Astrocyte (in vitro differentiated cells and primary cell): ENCODE data around the gene NKAIN1. TPM values are rescaled to one million over a fixed set of nuclear protein-coding genes. Genes with fewer than 3 reads are reported as not detected.

Source experiments
- DNase-seq: peaks from one replicate; pipeline ENCODE4 v3.0.0-alpha.2; 2010; ENCODE audit warnings: low read depth
- FAIRE-seq: peaks from 2 replicates; lab custom pipeline; 2011; peaks lifted over from hg19 to GRCh38; lab: Jason Lieb, UNC
- H2AFZ ChIP-seq: 2 replicates; pipeline ENCODE4 v1.6.0; 2012; ENCODE audit warnings: low read depth, low read length, inconsistent platforms
- H3K27ac ChIP-seq: 2 replicates; pipeline ENCODE4 v1.5.1; 2011; ENCODE audit warnings: low read depth, low read length, inconsistent platforms
- H3K27me3 ChIP-seq: 2 replicates; pipeline ENCODE4 v1.6.0; 2011; ENCODE audit warnings: low read length, inconsistent platforms; ENCODE audit not compliant: insufficient read depth
- H3K36me3 ChIP-seq: 2 replicates; pipeline ENCODE4 v1.5.1; 2011; ENCODE audit warnings: low read length, inconsistent platforms; ENCODE audit not compliant: insufficient read depth
- H3K4me1 ChIP-seq: 2 replicates; pipeline ENCODE4 v1.5.1; 2011; ENCODE audit warnings: low read length, inconsistent platforms; ENCODE audit not compliant: insufficient read depth
- H3K4me2 ChIP-seq: 2 replicates; pipeline ENCODE4 v1.6.0; 2012; ENCODE audit warnings: low read length, inconsistent platforms
- H3K4me3 ChIP-seq: 2 replicates; pipeline ENCODE4 v1.5.1; 2011; ENCODE audit warnings: low read depth, mild to moderate bottlenecking, low read length, inconsistent platforms; ENCODE audit not compliant: insufficient read depth
- H3K79me2 ChIP-seq: 2 replicates; pipeline ENCODE4 v1.6.0; 2012; ENCODE audit warnings: mild to moderate bottlenecking, low read length, inconsistent platforms; ENCODE audit not compliant: insufficient read depth
- H3K9ac ChIP-seq: 2 replicates; pipeline ENCODE4 v1.6.0; 2012; ENCODE audit warnings: mild to moderate bottlenecking, low read length, inconsistent platforms
- H3K9me3 ChIP-seq: 2 replicates; pipeline ENCODE4 v1.5.1; 2012; ENCODE audit warnings: low read depth, mild to moderate bottlenecking, low read length, inconsistent platforms; ENCODE audit not compliant: insufficient read depth
- H4K20me1 ChIP-seq: 2 replicates; pipeline ENCODE4 v1.6.0; 2012; ENCODE audit warnings: low read length, inconsistent platforms; ENCODE audit not compliant: insufficient read depth
- H3K27ac Mint-ChIP-seq: one replicate; pipeline ENCODE4 v1.8.0; 2021; ENCODE audit warnings: mild to moderate bottlenecking, mixed read lengths; ENCODE audit not compliant: unreplicated experiment
- H3K27me3 Mint-ChIP-seq: one replicate; pipeline ENCODE4 v1.8.0; 2021; ENCODE audit warnings: low read depth, mixed read lengths; ENCODE audit not compliant: unreplicated experiment
- H3K36me3 Mint-ChIP-seq: one replicate; pipeline ENCODE4 v1.8.0; 2021; ENCODE audit warnings: low read depth, mixed read lengths; ENCODE audit not compliant: unreplicated experiment
- H3K4me1 Mint-ChIP-seq: one replicate; pipeline ENCODE4 v1.8.0; 2021; ENCODE audit warnings: low read depth, mixed read lengths; ENCODE audit not compliant: unreplicated experiment
- H3K4me3 Mint-ChIP-seq: one replicate; pipeline ENCODE4 v1.8.0; 2021; ENCODE audit warnings: mild to moderate bottlenecking, moderate library complexity, mixed read lengths; ENCODE audit not compliant: unreplicated experiment
- H3K9me3 Mint-ChIP-seq: one replicate; pipeline ENCODE4 v1.8.0; 2021; ENCODE audit warnings: mild to moderate bottlenecking, mixed read lengths; ENCODE audit not compliant: unreplicated experiment
- EZH2 ChIP-seq: IDR thresholded peaks from 2 replicates; pipeline ENCODE4 v1.6.1; 2012; ENCODE audit warnings: mild to moderate bottlenecking, low read length, inconsistent platforms; ENCODE audit not compliant: insufficient read depth
- total RNA-seq: library from RNA; stranded (reverse); gene quantifications from 2 replicates; pipeline ENCODE4 v1.2.1, GENCODE V29; 2021
- TF ChIP-seq, protein P1 (sequence below): IDR thresholded peaks from 2 replicates; pipeline ENCODE4 v1.5.1; 2011; ENCODE audit warnings: low read depth, mild to moderate bottlenecking, inconsistent platforms, low read length, moderate library complexity; ENCODE audit not compliant: insufficient read depth

Gene NKAIN1
- total RNA-seq, 1 donor from 2014 or later = 5.6 TPM

DNA sequence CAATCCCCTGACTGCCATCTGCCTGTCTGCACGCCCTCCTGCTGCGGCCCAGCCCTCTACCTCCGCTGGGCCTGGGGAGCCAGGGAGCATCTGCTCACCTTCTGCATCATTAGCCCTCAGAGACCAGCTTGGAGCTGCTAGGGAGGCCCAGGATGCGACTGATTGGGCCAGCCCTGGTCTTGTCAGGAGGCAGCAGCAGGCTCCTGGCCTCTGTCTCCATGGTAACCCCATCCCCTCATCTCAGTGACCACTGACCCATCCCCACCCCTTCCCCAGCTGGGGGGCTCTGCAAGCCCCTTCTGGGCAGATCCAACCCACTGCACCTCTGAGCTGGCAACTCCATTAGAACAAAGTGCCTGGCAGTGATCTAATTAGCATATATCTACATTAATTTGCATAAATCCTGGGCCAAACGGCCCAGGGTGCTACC, 37.7 kb downstream of the NKAIN1 start:
- Mint-ChIP-seq H3K27me3 (peaks cover 6% of the 10 kb centered on the region), H3K4me3 (no peak overlapping the region), H3K4me1 (no peaks in the 10 kb centered on the region), H3K27ac (no peak overlapping the region), H3K36me3 (peaks cover 3% of the 10 kb centered on the region), H3K9me3 (no peaks in the 10 kb centered on the region)
- no peak overlapping the region for H3K4me3 ChIP-seq
- H3K4me1 ChIP-seq = peaks cover 4% of the 10 kb centered on the region
- H3K4me2 ChIP-seq = no peak overlapping the region
- H3K27ac ChIP-seq = no peak overlapping the region
- no peaks in the 10 kb centered on the region for H3K9me3 ChIP-seq
- DNase-seq = no peak
- H4K20me1 ChIP-seq = no peaks in the 10 kb centered on the region
- FAIRE-seq = no peak
- no peak overlapping the region for H2AFZ ChIP-seq
- H3K79me2 ChIP-seq = no peaks in the 10 kb centered on the region
- TF ChIP-seq EZH2 = no peak
- TF ChIP-seq, protein P1, sequence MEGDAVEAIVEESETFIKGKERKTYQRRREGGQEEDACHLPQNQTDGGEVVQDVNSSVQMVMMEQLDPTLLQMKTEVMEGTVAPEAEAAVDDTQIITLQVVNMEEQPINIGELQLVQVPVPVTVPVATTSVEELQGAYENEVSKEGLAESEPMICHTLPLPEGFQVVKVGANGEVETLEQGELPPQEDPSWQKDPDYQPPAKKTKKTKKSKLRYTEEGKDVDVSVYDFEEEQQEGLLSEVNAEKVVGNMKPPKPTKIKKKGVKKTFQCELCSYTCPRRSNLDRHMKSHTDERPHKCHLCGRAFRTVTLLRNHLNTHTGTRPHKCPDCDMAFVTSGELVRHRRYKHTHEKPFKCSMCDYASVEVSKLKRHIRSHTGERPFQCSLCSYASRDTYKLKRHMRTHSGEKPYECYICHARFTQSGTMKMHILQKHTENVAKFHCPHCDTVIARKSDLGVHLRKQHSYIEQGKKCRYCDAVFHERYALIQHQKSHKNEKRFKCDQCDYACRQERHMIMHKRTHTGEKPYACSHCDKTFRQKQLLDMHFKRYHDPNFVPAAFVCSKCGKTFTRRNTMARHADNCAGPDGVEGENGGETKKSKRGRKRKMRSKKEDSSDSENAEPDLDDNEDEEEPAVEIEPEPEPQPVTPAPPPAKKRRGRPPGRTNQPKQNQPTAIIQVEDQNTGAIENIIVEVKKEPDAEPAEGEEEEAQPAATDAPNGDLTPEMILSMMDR = no peak
- H3K9ac ChIP-seq = no peak overlapping the region
- H3K36me3 ChIP-seq = no peaks in the 10 kb centered on the region
- no peaks in the 10 kb centered on the region for H3K27me3 ChIP-seq

DNA sequence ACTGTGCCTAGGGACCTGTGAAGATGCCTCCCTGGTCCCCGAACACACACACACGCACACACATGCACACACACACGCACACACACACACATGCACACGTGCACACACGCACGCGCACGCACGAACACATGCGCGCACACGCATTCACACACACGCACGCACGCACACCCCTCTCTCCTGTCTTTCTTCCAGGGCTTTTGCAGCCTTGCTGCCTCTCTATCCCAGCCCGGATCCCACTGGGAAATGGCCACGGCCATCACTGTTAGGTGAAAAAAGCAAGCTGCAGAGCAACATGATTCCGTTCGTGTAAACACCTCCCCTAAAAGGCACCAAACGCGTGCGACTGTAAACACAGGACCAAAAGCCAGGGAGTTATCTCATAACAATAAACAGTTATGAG, 39.7 kb downstream of the NKAIN1 start:
- H3K4me3 Mint-ChIP-seq = no peak overlapping the region
- H3K9me3 ChIP-seq = no peaks in the 10 kb centered on the region
- no peak overlapping the region for H3K27ac ChIP-seq
- peaks cover 3% of the 10 kb centered on the region for H3K36me3 Mint-ChIP-seq
- H4K20me1 ChIP-seq = no peaks in the 10 kb centered on the region
- no peaks in the 10 kb centered on the region for H3K79me2 ChIP-seq
- no peaks in the 10 kb centered on the region for H3K36me3 ChIP-seq
- H3K4me2 ChIP-seq = no peak overlapping the region
- H3K4me3 ChIP-seq = no peak overlapping the region
- H2AFZ ChIP-seq = no peak overlapping the region
- DNase-seq (no peak), FAIRE-seq (no peak)
- H3K4me1 Mint-ChIP-seq = no peaks in the 10 kb centered on the region
- peaks cover 6% of the 10 kb centered on the region for H3K27me3 Mint-ChIP-seq
- H3K27me3 ChIP-seq = no peaks in the 10 kb centered on the region
- H3K27ac Mint-ChIP-seq = no peak overlapping the region
- TF ChIP-seq EZH2 = no peak
- TF ChIP-seq, protein P1 = no peak
- H3K9me3 Mint-ChIP-seq = no peaks in the 10 kb centered on the region
- no peak overlapping the region for H3K9ac ChIP-seq
- peaks cover 4% of the 10 kb centered on the region for H3K4me1 ChIP-seq

DNA sequence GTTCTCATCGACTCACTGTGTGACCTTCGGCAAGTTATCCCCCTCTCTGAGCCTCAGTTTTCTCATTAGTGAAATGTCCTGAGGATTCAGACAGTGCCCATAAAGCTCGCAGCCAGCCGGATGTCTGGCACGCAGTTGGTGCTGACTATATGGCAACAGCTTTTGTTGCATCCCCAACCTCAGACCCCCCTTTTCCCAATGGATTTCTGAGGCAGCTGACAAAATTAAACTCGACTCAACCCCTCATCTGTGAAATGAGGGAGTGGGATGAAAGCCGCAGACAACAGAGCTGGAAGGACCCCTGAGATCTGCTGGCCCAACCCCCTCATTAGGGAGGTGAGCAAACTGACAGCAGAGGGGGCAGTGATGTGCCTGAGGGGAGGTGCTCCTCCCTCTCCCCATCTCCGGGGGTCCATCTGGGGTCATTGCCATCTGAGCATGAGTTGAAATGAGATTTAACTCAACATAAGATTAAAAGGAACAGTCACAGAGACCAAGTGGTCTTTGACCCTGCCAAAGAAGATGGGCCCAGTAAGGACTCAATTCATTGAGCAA, 40.4 kb downstream of the NKAIN1 start:
- Mint-ChIP-seq H3K36me3 (peaks cover 3% of the 10 kb centered on the region), H3K4me1 (no peaks in the 10 kb centered on the region), H3K27me3 (peaks cover 7% of the 10 kb centered on the region), H3K4me3 (no peak overlapping the region), H3K9me3 (no peaks in the 10 kb centered on the region), H3K27ac (no peak overlapping the region)
- H3K36me3 ChIP-seq = no peaks in the 10 kb centered on the region
- H3K9me3 ChIP-seq = no peaks in the 10 kb centered on the region
- no peak overlapping the region for H3K9ac ChIP-seq
- no peaks in the 10 kb centered on the region for H3K79me2 ChIP-seq
- no peaks in the 10 kb centered on the region for H4K20me1 ChIP-seq
- FAIRE-seq (no peak), DNase-seq (no peak)
- H3K27ac ChIP-seq = no peak overlapping the region
- no peaks in the 10 kb centered on the region for H3K27me3 ChIP-seq
- H3K4me2 ChIP-seq = no peak overlapping the region
- H2AFZ ChIP-seq = no peak overlapping the region
- peaks cover 4% of the 10 kb centered on the region for H3K4me1 ChIP-seq
- no peak overlapping the region for H3K4me3 ChIP-seq
- TF ChIP-seq, protein P1 = no peak
- no peak for TF ChIP-seq EZH2
